ENCODE data around the gene ACTR3.

Gene ACTR3

GRCh38 chr2:113967272-113967671 lies 77.4 kb downstream of the ACTR3 start:
- H3K4me1 Mint-ChIP-seq (ENCODE audit: low read depth in 2 of 2): peaks cover 0 to 5% of the 10 kb centered on the region in 2 donors
- peaks cover 18% of the 10 kb centered on the region for H3K36me3 Mint-ChIP-seq (ENCODE audit: insufficient read depth)
- ATAC-seq (replicated peaks) (no peak), DNase-seq (no peak)
- no peaks in the 10 kb centered on the region for H3K27me3 Mint-ChIP-seq
- peak overlapping the region in 1 of 2 donors; percentile 68 for H3K27ac Mint-ChIP-seq
- H3K9me3 Mint-ChIP-seq: no peaks in the 10 kb centered on the region
- no peak overlapping the region for H3K4me3 Mint-ChIP-seq

- ATAC-seq (replicated peaks): no peak
- H3K4me1 Mint-ChIP-seq (ENCODE audit: low read depth in 2 of 2): peaks cover 2 to 9% of the 10 kb centered on the region in 2 donors
- peak overlapping the region; percentile 4 to 54 for H3K27ac Mint-ChIP-seq
- DNase-seq: no peak
- peaks cover 9% of the 10 kb centered on the region for H3K36me3 Mint-ChIP-seq (ENCODE audit: insufficient read depth)
- no peak overlapping the region for H3K4me3 Mint-ChIP-seq
- no peaks in the 10 kb centered on the region for H3K9me3 Mint-ChIP-seq
- H3K27me3 Mint-ChIP-seq: no peaks in the 10 kb centered on the region
These were observed 82.9 kb downstream of the ACTR3 start for GRCh38 chr2:113972766-113973165.

- Mint-ChIP-seq H3K36me3 (ENCODE audit: insufficient read depth) (peaks cover 16% of the 10 kb centered on the region), H3K9me3 (no peaks in the 10 kb centered on the region), H3K4me1 (ENCODE audit: low read depth in 2 of 2) (peaks cover 2 to 5% of the 10 kb centered on the region in 2 donors), H3K27ac (no peak overlapping the region), H3K27me3 (no peaks in the 10 kb centered on the region), H3K4me3 (no peak overlapping the region)
- ATAC-seq (replicated peaks): no peak
- DNase-seq: no peak
These were observed 83.9 kb downstream of the ACTR3 start for GRCh38 chr2:113973810-113974209.

- peak overlapping the region in 1 of 2 donors; percentile 3 for H3K27ac Mint-ChIP-seq
- peaks cover 0 to 2% of the 10 kb centered on the region in 2 donors for H3K9me3 Mint-ChIP-seq
- H3K36me3 Mint-ChIP-seq (ENCODE audit: insufficient read depth): peaks cover 20% of the 10 kb centered on the region
- no peak overlapping the region for H3K4me3 Mint-ChIP-seq
- H3K27me3 Mint-ChIP-seq: no peaks in the 10 kb centered on the region
- H3K4me1 Mint-ChIP-seq (ENCODE audit: low read depth in 2 of 2): peaks cover 2 to 5% of the 10 kb centered on the region in 2 donors
- no peak for DNase-seq
- no peak for ATAC-seq (replicated peaks)
These were observed 84.8 kb downstream of the ACTR3 start for GRCh38 chr2:113974727-113975126.

- Mint-ChIP-seq H3K4me3 (no peak overlapping the region), H3K27me3 (no peaks in the 10 kb centered on the region), H3K27ac (peak overlapping the region in 1 of 2 donors; percentile 73), H3K36me3 (ENCODE audit: insufficient read depth) (peaks cover 20% of the 10 kb centered on the region), H3K9me3 (peaks cover 0 to 2% of the 10 kb centered on the region in 2 donors), H3K4me1 (ENCODE audit: low read depth in 2 of 2) (peaks cover 2 to 5% of the 10 kb centered on the region in 2 donors)
- ATAC-seq (replicated peaks) (no peak), DNase-seq (no peak)
These were observed 86.5 kb downstream of the ACTR3 start for GRCh38 chr2:113976277-113976928.

GRCh38 chr2:113977060-113977659 lies 87.3 kb downstream of the ACTR3 start:
- Mint-ChIP-seq H3K4me3 (no peak overlapping the region), H3K36me3 (ENCODE audit: insufficient read depth) (peaks cover 20% of the 10 kb centered on the region), H3K27ac (peak overlapping the region in 1 of 2 donors; percentile 73), H3K4me1 (ENCODE audit: low read depth in 2 of 2) (peaks cover 2 to 5% of the 10 kb centered on the region in 2 donors), H3K27me3 (no peaks in the 10 kb centered on the region), H3K9me3 (peaks cover 0 to 2% of the 10 kb centered on the region in 2 donors)
- ATAC-seq (replicated peaks): no peak
- no peak for DNase-seq

GRCh38 chr2:113977660-113978523 lies 88.0 kb downstream of the ACTR3 start:
- no peak overlapping the region for H3K27ac Mint-ChIP-seq
- DNase-seq (no peak), ATAC-seq (replicated peaks) (no peak)
- H3K9me3 Mint-ChIP-seq: peaks cover 0 to 2% of the 10 kb centered on the region in 2 donors
- peaks cover 2% of the 10 kb centered on the region in 2 donors for H3K4me1 Mint-ChIP-seq (ENCODE audit: low read depth in 2 of 2)
- H3K4me3 Mint-ChIP-seq: no peak overlapping the region
- no peaks in the 10 kb centered on the region for H3K27me3 Mint-ChIP-seq
- H3K36me3 Mint-ChIP-seq (ENCODE audit: insufficient read depth): peaks cover 22% of the 10 kb centered on the region

- H3K36me3 Mint-ChIP-seq (ENCODE audit: insufficient read depth): peaks cover 21% of the 10 kb centered on the region
- H3K9me3 Mint-ChIP-seq: peaks cover 0 to 2% of the 10 kb centered on the region in 2 donors
- H3K27me3 Mint-ChIP-seq: no peaks in the 10 kb centered on the region
- H3K4me3 Mint-ChIP-seq: no peak overlapping the region
- H3K4me1 Mint-ChIP-seq (ENCODE audit: low read depth in 2 of 2): peaks cover 0 to 2% of the 10 kb centered on the region in 2 donors
- no peak overlapping the region for H3K27ac Mint-ChIP-seq
- DNase-seq: no peak
- ATAC-seq (replicated peaks): no peak
These were observed 88.8 kb downstream of the ACTR3 start for GRCh38 chr2:113978524-113979190.

GRCh38 chr2:113979191-113980128 lies 89.6 kb downstream of the ACTR3 start:
- Mint-ChIP-seq H3K9me3 (peaks cover 0 to 2% of the 10 kb centered on the region in 2 donors), H3K4me1 (ENCODE audit: low read depth in 2 of 2) (peaks cover 0 to 2% of the 10 kb centered on the region in 2 donors), H3K36me3 (ENCODE audit: insufficient read depth) (peaks cover 21% of the 10 kb centered on the region), H3K27me3 (no peaks in the 10 kb centered on the region), H3K27ac (no peak overlapping the region), H3K4me3 (no peak overlapping the region)
- peak; percentile 7 to 41 (median 40) for DNase-seq
- ATAC-seq (replicated peaks): peak; percentile 21

GRCh38 chr2:113980946-113981345 lies 91.1 kb downstream of the ACTR3 start:
- no peak overlapping the region for H3K27ac Mint-ChIP-seq
- ATAC-seq (replicated peaks) (no peak), DNase-seq (no peak)
- H3K27me3 Mint-ChIP-seq: no peaks in the 10 kb centered on the region
- peaks cover 16% of the 10 kb centered on the region for H3K36me3 Mint-ChIP-seq (ENCODE audit: insufficient read depth)
- H3K9me3 Mint-ChIP-seq: peaks cover 0 to 2% of the 10 kb centered on the region in 2 donors
- H3K4me3 Mint-ChIP-seq: no peak overlapping the region
- H3K4me1 Mint-ChIP-seq (ENCODE audit: low read depth in 2 of 2): peaks cover 0 to 2% of the 10 kb centered on the region in 2 donors

GRCh38 chr2:113981404-113982134 lies 91.7 kb downstream of the ACTR3 start:
- Mint-ChIP-seq H3K9me3 (peaks cover 0 to 2% of the 10 kb centered on the region in 2 donors), H3K4me1 (ENCODE audit: low read depth in 2 of 2) (peaks cover 0 to 1% of the 10 kb centered on the region in 2 donors), H3K27ac (no peak overlapping the region), H3K36me3 (ENCODE audit: insufficient read depth) (peaks cover 16% of the 10 kb centered on the region), H3K4me3 (no peak overlapping the region), H3K27me3 (no peaks in the 10 kb centered on the region)
- DNase-seq: no peak
- no peak for ATAC-seq (replicated peaks)

Measured in effector memory CD8-positive, alpha-beta T cell (primary cell).